A673 (cell line): ENCODE data around the gene IWS1. TPM values are rescaled to one million over a fixed set of nuclear protein-coding genes. Genes with fewer than 3 reads are reported as not detected.

Source experiments
- BruUV-seq: library from RNA; stranded (reverse); fragments of 400-500 nt; replicated peaks from 2 replicates; lab custom pipeline; 2021; lab: Mats Ljungman, UMichigan
- CTCF ChIA-PET: fragments of 300-600 bp; sonication (Branson Sonifier 250); formaldehyde crosslinking; loops from one replicate; lab custom pipeline; 2022; ENCODE audit warnings: antibody characterized with exemption; lab: Charles Lee
- POLR2A ChIA-PET: fragments of 300-600 bp; sonication (Branson Sonifier 250); formaldehyde crosslinking; loops from one replicate; lab custom pipeline; 2022; ENCODE audit warnings: antibody characterized with exemption; ENCODE audit not compliant: low non-redundant PET; lab: Charles Lee
- DNase-seq: peaks from one replicate; pipeline ENCODE4 v3.0.0-alpha.2; 2015; ENCODE audit warnings: low spot score
- H3K27ac ChIP-seq: fragments of 200-600 bp; sonication (generic); 2 replicates; pipeline ENCODE4 v1.5.1; 2016; ENCODE audit warnings: mixed run types, low read depth, mild to moderate bottlenecking, mixed read lengths, antibody characterized with exemption, low read length; ENCODE audit not compliant: poor library complexity, severe bottlenecking
- H3K27me3 ChIP-seq: fragments of 200-600 bp; sonication (generic); replicated peaks from 2 replicates; pipeline ENCODE4 v1.6.1; 2017; ENCODE audit warnings: mixed run types, low read depth, mild to moderate bottlenecking, mixed read lengths, antibody characterized with exemption, low read length; ENCODE audit not compliant: insufficient read depth, poor library complexity
- H3K36me3 ChIP-seq: fragments of 200-600 bp; sonication (generic); 2 replicates; pipeline ENCODE4 v1.6.1; 2016; ENCODE audit warnings: mixed run types, mild to moderate bottlenecking, mixed read lengths, antibody characterized with exemption, low read length; ENCODE audit not compliant: insufficient read depth, poor library complexity, severe bottlenecking
- H3K4me1 ChIP-seq: fragments of 200-600 bp; sonication (generic); 2 replicates; pipeline ENCODE4 v1.6.1; 2017; ENCODE audit warnings: mixed run types, mild to moderate bottlenecking, mixed read lengths, antibody characterized with exemption, low read length; ENCODE audit not compliant: insufficient read depth, poor library complexity, severe bottlenecking
- H3K4me3 ChIP-seq: fragments of 200-600 bp; sonication (generic); 2 replicates; pipeline ENCODE4 v1.5.1; 2016; ENCODE audit warnings: low read depth, mixed run types, mild to moderate bottlenecking, mixed read lengths, low read length; ENCODE audit not compliant: poor library complexity, severe bottlenecking
- H3K9me3 ChIP-seq: fragments of 200-600 bp; sonication (generic); 2 replicates; pipeline ENCODE4 v1.6.1; 2016; ENCODE audit warnings: mixed run types, low read depth, mild to moderate bottlenecking, mixed read lengths, antibody characterized with exemption, low read length; ENCODE audit not compliant: poor library complexity, severe bottlenecking
- CTCF ChIP-seq: fragments of 300-800, 200-600 bp; sonication (generic); conservative IDR thresholded peaks from 2 replicates; pipeline ENCODE4 v1.5.1; 2017; ENCODE audit warnings: low read depth, mild to moderate bottlenecking, antibody characterized with exemption, low read length, moderate library complexity, mixed read lengths
- EZH2 ChIP-seq: fragments of 200-600 bp; sonication (generic); IDR thresholded peaks from 2 replicates; pipeline ENCODE4 v1.6.1; 2017; ENCODE audit warnings: borderline replicate concordance, low read depth, mild to moderate bottlenecking, mixed read lengths, antibody characterized with exemption, low read length; ENCODE audit not compliant: poor library complexity, severe bottlenecking
- intact Hi-C: fragments of 100-400 bp; cut with micrococcal nuclease; formaldehyde crosslinking; loops from one replicate; pipeline ENCODE4 v1.10.0; 2022; ENCODE audit not compliant: unreplicated experiment
- total RNA-seq: library from RNA; stranded (reverse); gene quantifications from 2 replicates; pipeline ENCODE4 v1.2.3, GENCODE V29; 2021

The IWS1 gene
- total RNA-seq, 1 experiment from 2014 or later, result 67.2 TPM

- no peaks in the 10 kb centered on the region for H3K36me3 ChIP-seq
- CTCF ChIA-PET, result no interaction called here
- intact Hi-C loops, result no loop called here
- H3K4me3 ChIP-seq, result no peak overlapping the region
- no peaks in the 10 kb centered on the region for H3K9me3 ChIP-seq
- DNase-seq, result no peak
- H3K27me3 ChIP-seq, result no peaks in the 10 kb centered on the region
- TF ChIP-seq EZH2, result no peak
- no peak for TF ChIP-seq CTCF
- POLR2A ChIA-PET, result interaction anchor here (0.5 kb wide), 1 partner anchor 186 kb away, joined by 6 read pairs; no protein-coding TSS in a partner anchor
- H3K4me1 ChIP-seq, result no peaks in the 10 kb centered on the region
- no TSS peak for BruUV-seq
- H3K27ac ChIP-seq, result no peak overlapping the region
Observed at GRCh38 chr2:127563458-127564428, 37.5 kb upstream of the IWS1 start.

GRCh38 chr2:127562936-127563335 lies 36.6 kb upstream of the IWS1 start:
- Histone ChIP-seq H3K4me1 (no peaks in the 10 kb centered on the region), H3K36me3 (no peaks in the 10 kb centered on the region), H3K27ac (no peak overlapping the region), H3K4me3 (no peak overlapping the region), H3K27me3 (no peaks in the 10 kb centered on the region), H3K9me3 (no peaks in the 10 kb centered on the region)
- BruUV-seq, result no TSS peak
- ChIA-PET CTCF (no interaction called here), POLR2A (interaction anchor here (0.5 kb wide), 1 partner anchor 187 kb away, joined by 6 read pairs; no protein-coding TSS in a partner anchor)
- DNase-seq, result no peak
- no peak for TF ChIP-seq CTCF
- no peak for TF ChIP-seq EZH2
- intact Hi-C loops, result no loop called here

GRCh38 chr2:127561371-127561770 lies 35.1 kb upstream of the IWS1 start:
- intact Hi-C loops, result no loop called here

More at GRCh38 chr2:127561371-127561770, 35.1 kb upstream of the IWS1 start:
- no peaks in the 10 kb centered on the region for H3K9me3 ChIP-seq
- TF ChIP-seq CTCF (no peak), EZH2 (no peak)
- no TSS peak for BruUV-seq
- no peak overlapping the region for H3K4me3 ChIP-seq
- no peak overlapping the region for H3K27ac ChIP-seq
- H3K27me3 ChIP-seq, result peaks cover 6% of the 10 kb centered on the region
- no peak for DNase-seq
- POLR2A ChIA-PET, result no interaction called here
- no peaks in the 10 kb centered on the region for H3K4me1 ChIP-seq
- CTCF ChIA-PET, result no interaction called here
- no peaks in the 10 kb centered on the region for H3K36me3 ChIP-seq
